Heart left ventricle (tissue), 16 donors: Measurements from ENCODE around the gene MRPL40. TPM values are rescaled to one million over a fixed set of nuclear protein-coding genes. Genes with fewer than 3 reads are reported as not detected.
A peak's percentile ranks its signal among the peaks of the same experiment; 100 is the strongest.

Experiments
- ATAC-seq, 4 donors: fragments of 200-7000 bp; cut with Tn5 transposase; one replicate each; pipeline ENCODE4 v1.9.1; 2020 to 2022; ENCODE audit warnings: moderate library complexity in 4 of 4, mild to moderate bottlenecking in 3 of 4, moderate number of reproducible peaks in 1 of 4
- DNase-seq, 5 donors: peaks; one replicate each; pipeline ENCODE4 v3.0.0-alpha.2; 2020
- H3K27ac ChIP-seq, 12 donors: fragments of 200-600 bp; sonication (generic) in 4 of 12; one replicate each; pipeline versions ENCODE4 v1.5.0 to v1.8.0; 2016 to 2022; ENCODE audit warnings: mild to moderate bottlenecking in 2 of 12
- H3K27me3 ChIP-seq, 9 donors: fragments of 200-600 bp; sonication (generic) in 2 of 9; one replicate each; pipeline versions ENCODE4 v1.5.1 to v1.8.0; 2016 to 2022; ENCODE audit warnings: mild to moderate bottlenecking in 3 of 9
- H3K36me3 ChIP-seq, 9 donors: fragments of 200-600 bp; sonication (generic) in 2 of 9; one replicate each; pipeline versions ENCODE4 v1.5.0 to v1.8.0; 2018 to 2022; ENCODE audit warnings: mild to moderate bottlenecking in 2 of 9
- H3K4me1 ChIP-seq, 12 donors: fragments of 200-600 bp; sonication (generic) in 4 of 12; one replicate each; pipeline versions ENCODE4 v1.5.0 to v1.8.0; 2016 to 2022; ENCODE audit warnings: mild to moderate bottlenecking in 3 of 12
- H3K4me3 ChIP-seq, 12 donors: fragments of 200-600 bp; sonication (generic) in 4 of 12; one replicate each; pipeline versions ENCODE4 v1.5.0 to v1.8.0; 2017 to 2022; ENCODE audit warnings: mild to moderate bottlenecking in 9 of 12, moderate library complexity in 4 of 12
- H3K9me3 ChIP-seq, 12 donors: fragments of 200-600 bp; sonication (generic) in 4 of 12; one replicate each; pipeline versions ENCODE4 v1.5.0 to v1.8.0; 2016 to 2022; ENCODE audit warnings: mild to moderate bottlenecking in 1 of 12
- CTCF ChIP-seq, 12 donors: fragments of 200-600 bp; sonication (generic) in 4 of 12; IDR thresholded peaks; one replicate each; pipeline versions ENCODE4 v1.5.0 to v1.8.0; 2018 to 2022; ENCODE audit warnings: antibody characterized with exemption in 12 of 12, mild to moderate bottlenecking in 5 of 12
- POLR2A ChIP-seq, 2 donors: fragments of 450-650 bp; IDR thresholded peaks; one replicate each; pipeline ENCODE4 v1.6.1; 2017; ENCODE audit warnings: antibody characterized with exemption in 2 of 2, mild to moderate bottlenecking in 2 of 2, moderate library complexity in 2 of 2
- WGBS, 4 donors: extraction: QIAGEN DNeasy Blood & Tissue Kit in 2 of 4; methylation state at CpG; one replicate each; pipeline versions ENCODE4 v1.1.5 to v1.1.7; 2013 to 2018; 5-methylcytosine and 5-hydroxymethylcytosine counted together
- intact Hi-C, 10 donors: fragments of 100-400 bp; cut with DNase I; formaldehyde crosslinking; loops; one replicate each; pipeline versions ENCODE4 v1.11.1 to v1.14.2; 2022
- polyA plus RNA-seq, 2 donors: library from polyadenylated mRNA; stranded (reverse); fragments of 200-250 nt; gene quantifications; one replicate each; pipeline ENCODE4 v1.2.3, GENCODE V29; 2013
- total RNA-seq, 9 donors: library from RNA; depleted of rRNA in 2 of 9; stranded (reverse); fragments of >200 nt in 2 of 9; fragmentation: NEBNext Ultra II Directional in 3 of 9; extraction: Animal tissue kit (Norgen Biotek cat#: 25700) in 3 of 9; gene quantifications; one replicate each; pipeline versions ENCODE4 v1.1.0 to v1.2.4, GENCODE V29; 2016 to 2023
- donor health status: ischemic (EF 13 %, LVEDD 7.1; RV severe dilation, severe dysfunction).
- donor health status: healthy with polysubstance abuse.
- donor health status: DM: no; HTN: yes; CAD: no.
- donor health status: DM: no; HTN: no; CAD: no.
- donor health status: ischemic (EF 25% LVEDD 6.9; RV normal size, moderate dysfunction).
- donor health status: ischemic (EF 25% LVEDD 5.7; RV mildly dilated, moderate dysfunction).
- donor health status: healthy.
- donor health status: DM: yes; HTN: yes; CAD: no.
- donor health status: ischemic (EF 35%, LVEDD 5.7; RV mildly dilated, moderate dysfunction).
- donor health status: nonischemic (EF 11% LVEDD 7.7; RV severe dilation, severe dysfunction).
- donor health status: DM: yes; HTN: yes; CAD: no.
- donor health status: PGD.
- donor health status: ischemic (EF 29% LVEDD 5.4; RV normal size, mild dysfunction).
- donor health status: nonischemic (EF 23%, LVEDD 6.1; RV moderate dilation, normal function).

Gene MRPL40
- total and polyA plus RNA-seq, 11 donors: 39.9 to 119 (median 54.2) TPM

GRCh38 chr22:19430890-19431541 is 1.3 kb upstream of the MRPL40 start:
- Histone ChIP-seq H3K27me3 (no peaks in the 10 kb centered on the region), H3K9me3 (no peaks in the 10 kb centered on the region), H3K4me3 (peak overlapping the region; percentile 62 to 95 (median 86)), H3K27ac (peak overlapping the region; percentile 1 to 99 (median 81)), H3K36me3 (peaks cover 0 to 23% (median 19%) of the 10 kb centered on the region in 9 donors), H3K4me1 (peaks cover 7 to 57% (median 29%) of the 10 kb centered on the region in 12 donors)
- DNase-seq (peak in 4 of 5 donors; percentile 29 to 68 (median 46)), ATAC-seq (no peak)
- TF ChIP-seq CTCF (IDR thresholded peaks at IDR 0.05) (peak in 2 of 12 donors; percentile 11 to 20), POLR2A (IDR thresholded peaks at IDR 0.05) (no peak)
- WGBS, 4 donors: 0 to 1% (median 0%) methylated on average over 9 to 53 of the region's 53 CpGs
- intact Hi-C loops: loop anchor here in 5 of 10 donors (5.0 to 10.0 kb wide), 3 partner anchors 46 to 254 kb away; partner anchors contain the start of genes CDC45 (in 3 of the 5), UFD1 (in 3 of the 5), CLTCL1 (in 1 of the 5) and SLC25A1 (in 1 of the 5)

DNA sequence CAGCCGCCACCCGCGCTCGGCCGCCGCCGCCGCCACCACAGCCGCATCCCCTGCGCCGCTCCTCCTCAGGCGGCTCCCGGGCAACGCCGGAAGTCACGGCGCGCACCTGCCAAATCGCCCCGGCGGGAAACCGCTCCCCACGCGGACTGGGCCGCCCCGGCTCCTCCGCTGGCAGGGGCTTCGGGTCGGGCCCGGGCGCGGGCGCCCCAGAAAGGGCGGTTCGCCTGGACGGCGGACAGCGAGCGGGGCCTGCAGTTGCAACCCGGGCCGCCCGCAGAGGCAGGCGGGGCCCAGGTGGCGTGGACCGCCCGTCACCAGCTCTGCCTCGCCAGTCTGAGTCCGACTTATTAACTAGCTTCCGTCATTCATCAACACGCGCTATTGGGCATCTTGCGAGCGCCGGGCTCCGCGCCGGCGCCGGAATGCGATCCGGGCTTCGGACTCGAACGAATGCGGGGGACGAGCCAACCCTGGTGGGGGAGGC is 654 bp upstream of the MRPL40 start, which contains the start of gene HIRA:
TSS of gene HIRA (minus strand) at position 85 of the 484 bp plus-strand sequence. CDS start 257 bp downstream, outside the sequence.
- intact Hi-C loops: loop anchor here in 6 of 10 donors (1.0 to 10.0 kb wide), 5 partner anchors 16 to 254 kb away; partner anchors contain the start of genes CDC45 (in 5 of the 6), UFD1 (in 5 of the 6), C22orf39 (in 2 of the 6) and CLTCL1 (in 1 of the 6)
- H3K9me3 ChIP-seq: no peaks in the 10 kb centered on the region
- H3K4me3 ChIP-seq: peak within 1 kb of the TSS; percentile 62 to 95 (median 86)
- TF ChIP-seq POLR2A (IDR thresholded peaks at IDR 0.05) (no peak), CTCF (IDR thresholded peaks at IDR 0.05) (peak in 1 of 12 donors; percentile 5)
- ATAC-seq: peak in 3 of 4 donors; percentile 47 to 75 (median 70)
- WGBS, 4 donors: 0 to 1% (median 0%) methylated on average over 15 to 66 of the region's 66 CpGs
- H3K36me3 ChIP-seq: peaks cover 0 to 30% (median 24%) of the 10 kb centered on the region in 9 donors
- peak; percentile 81 to 92 (median 85) for DNase-seq
- H3K4me1 ChIP-seq: peaks cover 7 to 50% (median 29%) of the 10 kb centered on the region in 12 donors
- peak within 1 kb of the TSS; percentile 93 to 99 (median 98) for H3K27ac ChIP-seq
- no peaks in the 10 kb centered on the region for H3K27me3 ChIP-seq

DNA sequence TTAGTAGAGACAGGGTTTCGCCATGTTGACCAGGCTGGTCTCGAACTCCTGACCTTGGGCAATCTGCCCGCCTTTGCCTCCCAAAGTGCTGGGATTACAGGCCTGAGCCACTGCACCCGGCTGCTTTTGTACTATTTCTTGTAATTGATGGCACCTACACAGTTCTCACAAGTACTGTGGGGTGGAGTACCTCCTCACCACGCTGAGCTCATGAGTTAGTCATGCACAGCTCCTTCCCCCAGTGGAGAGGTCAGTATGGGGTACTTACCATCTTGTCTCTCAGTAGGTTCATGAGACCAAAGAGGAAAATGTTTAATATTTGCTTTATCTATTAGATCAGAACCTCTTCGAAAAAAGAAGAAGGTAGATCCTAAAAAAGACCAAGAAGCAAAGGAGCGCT is 2.1 kb downstream of the MRPL40 start:
- TF ChIP-seq CTCF (IDR thresholded peaks at IDR 0.05) (no peak), POLR2A (IDR thresholded peaks at IDR 0.05) (no peak)
- intact Hi-C loops: loop anchor here in 5 of 10 donors (5.0 to 10.0 kb wide), 3 partner anchors 43 to 257 kb away; partner anchors contain the start of genes CDC45 (in 3 of the 5), UFD1 (in 3 of the 5), CLTCL1 (in 1 of the 5) and SLC25A1 (in 1 of the 5)
- ATAC-seq (no peak), DNase-seq (no peak)
- peaks cover 0 to 47% (median 35%) of the 10 kb centered on the region in 9 donors for H3K36me3 ChIP-seq
- H3K4me1 ChIP-seq: peaks cover 7 to 40% (median 24%) of the 10 kb centered on the region in 12 donors
- no peaks in the 10 kb centered on the region for H3K27me3 ChIP-seq
- WGBS, 4 donors: 95 to 97% (median 95%) methylated on average over 7 of the region's 7 CpGs
- H3K4me3 ChIP-seq: no peak overlapping the region
- H3K9me3 ChIP-seq: no peaks in the 10 kb centered on the region
- H3K27ac ChIP-seq: no peak overlapping the region
